ENCODE measurements around the gene DTHD1. TPM values are rescaled to one million over a fixed set of nuclear protein-coding genes. Genes with fewer than 3 reads are reported as not detected.
A peak's percentile ranks its signal among the peaks of the same experiment; 100 is the strongest.

The DTHD1 gene
- total and polyA plus RNA-seq, 10 of the 15 experiments (the other 5 are each of a cell fraction or from before 2014, with no cell fraction given): 0.05 to 2.8 (median 1.4) TPM

DNA sequence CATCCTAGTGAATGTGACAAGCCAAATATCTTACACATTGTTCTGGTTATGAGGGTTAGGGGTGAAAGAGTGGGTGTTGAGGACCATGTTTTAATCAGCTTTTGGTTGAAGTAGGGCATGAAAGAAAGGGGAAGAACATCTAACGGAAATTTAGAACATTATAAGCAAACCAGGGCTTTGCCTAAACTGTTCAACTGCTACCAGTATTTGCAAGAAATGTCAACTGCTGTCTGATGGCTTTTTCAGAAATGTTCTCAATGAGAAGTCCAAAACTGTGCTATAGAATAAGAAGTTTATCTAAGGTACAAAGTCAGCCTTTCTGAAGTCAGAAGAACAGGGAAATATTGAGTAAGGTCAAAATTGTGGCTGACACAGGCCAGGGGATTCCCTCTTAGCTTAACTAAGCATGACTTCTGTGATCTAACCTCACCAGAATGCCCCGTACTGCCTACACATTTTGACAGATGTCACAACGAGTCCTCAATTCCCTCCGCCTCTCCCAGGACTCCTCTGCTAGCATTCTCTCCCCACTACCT lies 67.1 kb downstream of the DTHD1 start (continued):
- TF ChIP-seq, protein P1, sequence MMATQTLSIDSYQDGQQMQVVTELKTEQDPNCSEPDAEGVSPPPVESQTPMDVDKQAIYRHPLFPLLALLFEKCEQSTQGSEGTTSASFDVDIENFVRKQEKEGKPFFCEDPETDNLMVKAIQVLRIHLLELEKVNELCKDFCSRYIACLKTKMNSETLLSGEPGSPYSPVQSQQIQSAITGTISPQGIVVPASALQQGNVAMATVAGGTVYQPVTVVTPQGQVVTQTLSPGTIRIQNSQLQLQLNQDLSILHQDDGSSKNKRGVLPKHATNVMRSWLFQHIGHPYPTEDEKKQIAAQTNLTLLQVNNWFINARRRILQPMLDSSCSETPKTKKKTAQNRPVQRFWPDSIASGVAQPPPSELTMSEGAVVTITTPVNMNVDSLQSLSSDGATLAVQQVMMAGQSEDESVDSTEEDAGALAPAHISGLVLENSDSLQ (IDR thresholded peaks at IDR 0.05): peak; percentile 84
- TF ChIP-seq RAD51 (IDR thresholded peaks at IDR 0.05): no peak; the same call in 1 of the 2 replicates
- TF ChIP-seq POU2F2 (IDR thresholded peaks at IDR 0.05; ENCODE audit: borderline replicate concordance, low read depth, low read length): no peak
- TF ChIP-seq MEF2A (IDR thresholded peaks at IDR 0.05; ENCODE audit: insufficient read depth, low read depth, low read length): 0 out of 2 replicates have a peak, but pooled peaks have one; percentile 2
- TF ChIP-seq GATAD2B (conservative IDR thresholded peaks at IDR 0.05; ENCODE audit: low read depth): peak; percentile 54; the same call in 1 of the 2 replicates
- no peak; a peak in 1 of 4 replicates for TF ChIP-seq CEBPB (IDR thresholded peaks at IDR 0.05; ENCODE audit: borderline replicate concordance in 1 of 2, low read depth in 2 of 2, low read length in 2 of 2)
- TF ChIP-seq MXI1 (IDR thresholded peaks at IDR 0.05; ENCODE audit: low read depth, low read length): no peak
- TF ChIP-seq HDAC2 (IDR thresholded peaks at IDR 0.05): no peak
- TF ChIP-seq STAT1 (conservative IDR thresholded peaks at IDR 0.05): no peak
- TF ChIP-seq, protein P2, sequence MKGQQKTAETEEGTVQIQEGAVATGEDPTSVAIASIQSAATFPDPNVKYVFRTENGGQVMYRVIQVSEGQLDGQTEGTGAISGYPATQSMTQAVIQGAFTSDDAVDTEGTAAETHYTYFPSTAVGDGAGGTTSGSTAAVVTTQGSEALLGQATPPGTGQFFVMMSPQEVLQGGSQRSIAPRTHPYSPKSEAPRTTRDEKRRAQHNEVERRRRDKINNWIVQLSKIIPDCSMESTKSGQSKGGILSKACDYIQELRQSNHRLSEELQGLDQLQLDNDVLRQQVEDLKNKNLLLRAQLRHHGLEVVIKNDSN (IDR thresholded peaks at IDR 0.05; ENCODE audit: borderline replicate concordance, extremely low read length, insufficient read depth, low read depth, low read length): no peak
- TF ChIP-seq, protein P3, sequence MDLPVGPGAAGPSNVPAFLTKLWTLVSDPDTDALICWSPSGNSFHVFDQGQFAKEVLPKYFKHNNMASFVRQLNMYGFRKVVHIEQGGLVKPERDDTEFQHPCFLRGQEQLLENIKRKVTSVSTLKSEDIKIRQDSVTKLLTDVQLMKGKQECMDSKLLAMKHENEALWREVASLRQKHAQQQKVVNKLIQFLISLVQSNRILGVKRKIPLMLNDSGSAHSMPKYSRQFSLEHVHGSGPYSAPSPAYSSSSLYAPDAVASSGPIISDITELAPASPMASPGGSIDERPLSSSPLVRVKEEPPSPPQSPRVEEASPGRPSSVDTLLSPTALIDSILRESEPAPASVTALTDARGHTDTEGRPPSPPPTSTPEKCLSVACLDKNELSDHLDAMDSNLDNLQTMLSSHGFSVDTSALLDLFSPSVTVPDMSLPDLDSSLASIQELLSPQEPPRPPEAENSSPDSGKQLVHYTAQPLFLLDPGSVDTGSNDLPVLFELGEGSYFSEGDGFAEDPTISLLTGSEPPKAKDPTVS (IDR thresholded peaks at IDR 0.05; ENCODE audit: low read depth, low read length): no peak
- TF ChIP-seq, protein P4, sequence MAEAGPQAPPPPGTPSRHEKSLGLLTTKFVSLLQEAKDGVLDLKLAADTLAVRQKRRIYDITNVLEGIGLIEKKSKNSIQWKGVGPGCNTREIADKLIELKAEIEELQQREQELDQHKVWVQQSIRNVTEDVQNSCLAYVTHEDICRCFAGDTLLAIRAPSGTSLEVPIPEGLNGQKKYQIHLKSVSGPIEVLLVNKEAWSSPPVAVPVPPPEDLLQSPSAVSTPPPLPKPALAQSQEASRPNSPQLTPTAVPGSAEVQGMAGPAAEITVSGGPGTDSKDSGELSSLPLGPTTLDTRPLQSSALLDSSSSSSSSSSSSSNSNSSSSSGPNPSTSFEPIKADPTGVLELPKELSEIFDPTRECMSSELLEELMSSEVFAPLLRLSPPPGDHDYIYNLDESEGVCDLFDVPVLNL (IDR thresholded peaks at IDR 0.05; ENCODE audit: low read depth, low read length): no peak
- TF ChIP-seq DPF2 (IDR thresholded peaks at IDR 0.05): peak; percentile 92
- TF ChIP-seq FOXK2 (IDR thresholded peaks at IDR 0.05): no peak
- no peak for TF ChIP-seq SRF (IDR thresholded peaks at IDR 0.05; ENCODE audit: low read depth in 2 of 2, low read length in 2 of 2)
- no peak for TF ChIP-seq ZSCAN29 (IDR thresholded peaks at IDR 0.05)
- TF ChIP-seq NR2F1 (conservative IDR thresholded peaks at IDR 0.05): peak; percentile 96
- no peak for TF ChIP-seq POLR2AphosphoS5 (IDR thresholded peaks at IDR 0.05; ENCODE audit: low read length)
- TF ChIP-seq JUND (IDR thresholded peaks at IDR 0.05; ENCODE audit: low read depth, low read length): 0 out of 2 replicates have a peak, but pooled peaks have one; percentile 12
- peak; percentile 62; the same call in 1 of the 2 replicates for TF ChIP-seq NBN (IDR thresholded peaks at IDR 0.05)
- TF ChIP-seq SUPT20H (IDR thresholded peaks at IDR 0.05; ENCODE audit: borderline replicate concordance, control insufficient read depth, low read depth, low read length): no peak
- TF ChIP-seq BCL11A (IDR thresholded peaks at IDR 0.05; ENCODE audit: low read depth, low read length): peak; percentile 83
- peak; percentile 74; the same call in 1 of the 2 replicates for TF ChIP-seq TCF12 (IDR thresholded peaks at IDR 0.05; ENCODE audit: low read depth, low read length)
- no peak for TF ChIP-seq MYC (IDR thresholded peaks at IDR 0.05; ENCODE audit: insufficient read depth, insufficient read length, insufficient replicate concordance, low read length, severe bottlenecking)
- peak; percentile 78 for TF ChIP-seq CREM (IDR thresholded peaks at IDR 0.05; ENCODE audit: low read depth)
- TF ChIP-seq TAF1 (IDR thresholded peaks at IDR 0.05; ENCODE audit: borderline replicate concordance, low read depth, low read length): no peak
- TF ChIP-seq SMAD1 (IDR thresholded peaks at IDR 0.05; ENCODE audit: low read depth, partially characterized antibody): no peak
- no peak for TF ChIP-seq RAD21 (IDR thresholded peaks at IDR 0.05; ENCODE audit: insufficient read depth, low read depth, low read length)
